OCI-LY3 (cell line): ENCODE data around the gene GPR63.

Source experiments
- H2AFZ ChIP-seq: fragments of 200-600, 300-600 bp; shearing (Covaris generic); 2 replicates; pipeline ENCODE4 v1.6.0; 2014; ENCODE audit warnings: antibody characterized with exemption, low read depth, low read length
- H3K27ac ChIP-seq: fragments of 200-600, 300-600 bp; sonication (generic); 2 replicates; pipeline ENCODE4 v1.5.1; 2014; ENCODE audit warnings: mild to moderate bottlenecking, low read length, moderate library complexity, mixed read lengths
- H3K27me3 ChIP-seq: fragments of 200-600, 300-600 bp; sonication (generic); 2 replicates; pipeline ENCODE4 v1.6.1; 2014; ENCODE audit warnings: low read depth, low read length, mixed read lengths
- H3K36me3 ChIP-seq: fragments of 200-600, 300-600 bp; sonication (generic); replicated peaks from 2 replicates; pipeline ENCODE3; 2014; ENCODE audit warnings: low read depth, low read length, mixed read lengths
- H3K4me1 ChIP-seq: fragments of 300-600, 200-600 bp; sonication (generic); 2 replicates; pipeline ENCODE4 v1.6.1; 2014; ENCODE audit warnings: low read length, mixed read lengths
- H3K4me2 ChIP-seq: fragments of 200-600, 300-600 bp; sonication (generic); 2 replicates; pipeline ENCODE4 v1.6.1; 2014; ENCODE audit warnings: low read length, mixed read lengths
- H3K4me3 ChIP-seq: fragments of 300-600, 200-600 bp; sonication (generic); 2 replicates; pipeline ENCODE4 v1.5.1; 2014; ENCODE audit warnings: antibody characterized with exemption, mild to moderate bottlenecking, low read length, moderate library complexity
- H3K79me2 ChIP-seq: fragments of 300-600, 200-600 bp; shearing (Covaris generic); 2 replicates; pipeline ENCODE4 v1.6.1; 2014; ENCODE audit warnings: mild to moderate bottlenecking, low read length, mixed read lengths
- H3K9ac ChIP-seq: fragments of 300-600, 200-600 bp; shearing (Covaris generic); 2 replicates; pipeline ENCODE4 v1.6.0; 2014; ENCODE audit warnings: mild to moderate bottlenecking, low read length, moderate library complexity
- H3K9me3 ChIP-seq: fragments of 200-600, 300-600 bp; shearing (Covaris generic); 2 replicates; pipeline ENCODE4 v1.6.1; 2014; ENCODE audit warnings: low read length, mixed read lengths; ENCODE audit not compliant: insufficient read depth
- H4K20me1 ChIP-seq: fragments of 200-600, 300-600 bp; sonication (generic); 2 replicates; pipeline ENCODE4 v1.6.1; 2016; ENCODE audit warnings: low read length, mixed read lengths; ENCODE audit not compliant: insufficient read depth
- EZH2phosphoT487 ChIP-seq: fragments of 200-600 bp; shearing (Covaris generic); IDR thresholded peaks from 2 replicates; pipeline ENCODE4 v1.6.1; 2018; ENCODE audit warnings: antibody characterized with exemption, mixed run types, low read depth
- TF ChIP-seq, protein P1 (sequence below): fragments of 200-600, 300-600 bp; sonication (generic); IDR thresholded peaks from 2 replicates; pipeline ENCODE4 v1.5.1; 2014; ENCODE audit warnings: antibody characterized with exemption, low read length, low read depth

The GPR63 gene

DNA sequence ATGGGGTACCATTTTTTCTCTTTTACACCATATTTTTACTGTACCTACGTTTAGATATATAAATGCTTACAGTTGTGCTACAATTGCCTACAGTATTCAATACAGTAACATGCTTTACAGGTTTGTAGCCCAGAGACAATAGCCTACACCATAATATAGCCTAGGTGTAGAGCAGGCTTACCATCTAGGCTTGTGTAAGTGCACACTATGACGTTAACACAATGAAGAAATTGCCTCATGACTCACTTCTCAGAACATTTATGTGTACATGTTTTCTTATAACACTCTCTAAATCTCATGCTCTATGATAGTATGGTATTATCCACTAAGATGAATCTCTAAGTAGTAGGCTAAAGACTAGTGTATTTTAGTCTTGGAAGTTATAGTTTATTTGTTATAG is 13.5 kb downstream of the GPR63 start:
- TF ChIP-seq, protein P1, sequence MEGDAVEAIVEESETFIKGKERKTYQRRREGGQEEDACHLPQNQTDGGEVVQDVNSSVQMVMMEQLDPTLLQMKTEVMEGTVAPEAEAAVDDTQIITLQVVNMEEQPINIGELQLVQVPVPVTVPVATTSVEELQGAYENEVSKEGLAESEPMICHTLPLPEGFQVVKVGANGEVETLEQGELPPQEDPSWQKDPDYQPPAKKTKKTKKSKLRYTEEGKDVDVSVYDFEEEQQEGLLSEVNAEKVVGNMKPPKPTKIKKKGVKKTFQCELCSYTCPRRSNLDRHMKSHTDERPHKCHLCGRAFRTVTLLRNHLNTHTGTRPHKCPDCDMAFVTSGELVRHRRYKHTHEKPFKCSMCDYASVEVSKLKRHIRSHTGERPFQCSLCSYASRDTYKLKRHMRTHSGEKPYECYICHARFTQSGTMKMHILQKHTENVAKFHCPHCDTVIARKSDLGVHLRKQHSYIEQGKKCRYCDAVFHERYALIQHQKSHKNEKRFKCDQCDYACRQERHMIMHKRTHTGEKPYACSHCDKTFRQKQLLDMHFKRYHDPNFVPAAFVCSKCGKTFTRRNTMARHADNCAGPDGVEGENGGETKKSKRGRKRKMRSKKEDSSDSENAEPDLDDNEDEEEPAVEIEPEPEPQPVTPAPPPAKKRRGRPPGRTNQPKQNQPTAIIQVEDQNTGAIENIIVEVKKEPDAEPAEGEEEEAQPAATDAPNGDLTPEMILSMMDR, result no peak
- TF ChIP-seq EZH2phosphoT487, result no peak
- Histone ChIP-seq H3K9me3 (no peaks in the 10 kb centered on the region), H3K79me2 (no peaks in the 10 kb centered on the region), H3K4me3 (no peak overlapping the region), H3K4me2 (no peak overlapping the region), H4K20me1 (no peaks in the 10 kb centered on the region), H3K27ac (no peak overlapping the region), H3K27me3 (no peaks in the 10 kb centered on the region), H2AFZ (no peak overlapping the region), H3K4me1 (no peaks in the 10 kb centered on the region), H3K36me3 (no peaks in the 10 kb centered on the region), H3K9ac (no peak overlapping the region)

DNA sequence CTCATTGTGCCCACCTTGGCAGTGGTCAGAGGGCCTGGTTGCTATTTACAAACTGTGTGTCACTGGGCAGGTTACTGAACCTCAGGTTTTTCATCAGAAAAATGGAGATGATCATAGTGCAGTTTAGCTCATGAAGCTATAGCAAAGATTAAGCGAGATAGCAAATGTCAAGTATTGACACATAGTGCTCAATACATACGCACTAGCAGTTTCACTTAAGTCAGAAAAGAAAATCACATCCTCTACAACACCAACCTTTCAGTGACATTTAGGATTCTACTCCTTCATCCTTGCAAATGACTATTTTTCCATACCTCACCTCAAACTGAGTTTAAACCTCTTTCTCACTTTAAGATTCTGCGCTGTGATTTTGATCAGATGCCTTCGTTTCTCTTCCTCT is 16.2 kb downstream of the GPR63 start:
- Histone ChIP-seq H3K36me3 (no peaks in the 10 kb centered on the region), H4K20me1 (no peaks in the 10 kb centered on the region), H3K4me2 (no peak overlapping the region), H3K4me3 (no peak overlapping the region), H3K27me3 (no peaks in the 10 kb centered on the region), H3K79me2 (no peaks in the 10 kb centered on the region), H3K9me3 (no peaks in the 10 kb centered on the region), H3K9ac (no peak overlapping the region), H3K4me1 (no peaks in the 10 kb centered on the region), H3K27ac (no peak overlapping the region), H2AFZ (no peak overlapping the region)
- TF ChIP-seq, protein P1, result no peak
- no peak for TF ChIP-seq EZH2phosphoT487

DNA sequence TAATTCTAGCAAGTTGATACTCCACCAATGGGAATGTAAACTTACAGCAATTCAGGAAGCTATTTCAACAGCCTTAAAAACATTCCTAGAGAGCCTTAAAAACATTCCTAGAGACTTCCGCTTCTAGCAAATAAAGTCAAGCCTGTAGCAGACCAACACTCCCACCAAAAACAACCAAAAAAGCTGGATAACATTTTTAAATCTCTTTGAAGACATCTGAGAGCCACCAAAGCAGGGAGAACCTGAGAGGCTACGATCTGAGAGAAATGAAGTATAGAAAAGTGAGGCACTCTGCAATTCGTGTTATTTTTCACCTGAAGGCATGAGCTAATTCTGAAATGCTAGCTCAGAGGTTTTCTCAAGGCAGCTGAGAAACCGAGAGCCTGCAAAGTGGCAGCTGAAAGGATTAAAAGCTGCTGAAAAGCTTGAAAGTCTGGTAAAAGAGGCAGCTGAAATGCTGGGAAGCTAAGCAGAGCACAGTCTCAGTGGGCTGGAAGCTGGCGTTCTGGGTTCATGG is 20.9 kb downstream of the GPR63 start:
- no peak overlapping the region for H3K4me2 ChIP-seq
- H3K27ac ChIP-seq, result no peak overlapping the region
- H3K27me3 ChIP-seq, result no peaks in the 10 kb centered on the region
- H4K20me1 ChIP-seq, result no peaks in the 10 kb centered on the region
- H3K4me1 ChIP-seq, result no peaks in the 10 kb centered on the region
- H3K4me3 ChIP-seq, result no peak overlapping the region
- H3K79me2 ChIP-seq, result no peaks in the 10 kb centered on the region
- no peaks in the 10 kb centered on the region for H3K36me3 ChIP-seq
- TF ChIP-seq, protein P1, result no peak
- no peak for TF ChIP-seq EZH2phosphoT487
- H3K9ac ChIP-seq, result no peak overlapping the region
- no peaks in the 10 kb centered on the region for H3K9me3 ChIP-seq
- H2AFZ ChIP-seq, result no peak overlapping the region

DNA sequence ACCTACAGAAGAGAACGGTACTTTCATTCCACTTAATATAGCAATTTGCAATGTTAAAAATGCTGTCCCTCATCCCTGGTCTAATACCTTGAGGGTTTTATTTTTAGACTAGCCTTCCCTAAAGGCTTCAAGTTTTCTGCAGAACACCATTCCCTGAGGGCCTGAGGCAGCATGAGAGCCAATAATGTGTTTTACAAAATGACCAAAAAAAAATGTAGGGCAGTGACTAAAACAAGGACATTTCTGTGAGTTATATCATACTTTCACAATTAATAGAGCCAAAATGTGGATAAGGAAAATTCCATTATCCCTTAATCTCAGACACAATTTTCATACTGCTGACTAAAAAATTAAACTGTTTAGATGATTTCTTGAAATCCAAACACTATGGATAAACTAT is 22.7 kb downstream of the GPR63 start:
- H3K4me3 ChIP-seq, result no peak overlapping the region
- no peak overlapping the region for H2AFZ ChIP-seq
- TF ChIP-seq, protein P1, result no peak
- TF ChIP-seq EZH2phosphoT487, result no peak
- no peak overlapping the region for H3K4me2 ChIP-seq
- H3K27me3 ChIP-seq, result no peaks in the 10 kb centered on the region
- H3K4me1 ChIP-seq, result no peaks in the 10 kb centered on the region
- no peaks in the 10 kb centered on the region for H3K9me3 ChIP-seq
- H3K27ac ChIP-seq, result no peak overlapping the region
- H4K20me1 ChIP-seq, result no peaks in the 10 kb centered on the region
- no peaks in the 10 kb centered on the region for H3K36me3 ChIP-seq
- H3K79me2 ChIP-seq, result no peaks in the 10 kb centered on the region
- no peak overlapping the region for H3K9ac ChIP-seq
